ENCODE data around the gene PBX3. TPM values are rescaled to one million over a fixed set of nuclear protein-coding genes. Genes with fewer than 3 reads are reported as not detected.

The PBX3 gene
- total and polyA plus RNA-seq, 4 donors, result 7.3 to 18.9 (median 11.1) TPM

GRCh38 chr9:125861405-125862058 lies 114.4 kb downstream of the PBX3 start:
- no peaks in the 10 kb centered on the region for H3K27me3 ChIP-seq (ENCODE audit: control insufficient read depth in 4 of 4, insufficient read depth in 4 of 4, low read length in 3 of 4)
- H3K4me3 ChIP-seq (ENCODE audit: low read depth in 1 of 3, low read length in 3 of 3), result no peak overlapping the region
- no peaks in the 10 kb centered on the region for H3K9me3 ChIP-seq (ENCODE audit: control insufficient read depth in 4 of 4, low read length in 3 of 4)
- no peak overlapping the region for H3K27ac ChIP-seq (ENCODE audit: low read depth in 1 of 2, low read length in 2 of 2)
- no peaks in the 10 kb centered on the region for H3K36me3 ChIP-seq (ENCODE audit: control insufficient read depth in 4 of 4, insufficient read depth in 3 of 4, low read depth in 1 of 4, low read length in 3 of 4)
- H3K9ac ChIP-seq (ENCODE audit: low read depth in 1 of 2, low read length in 2 of 2), result no peak overlapping the region
- no peak for TF ChIP-seq EGR1 (IDR thresholded peaks at IDR 0.05; ENCODE audit: low read depth in 2 of 2)
- TF ChIP-seq RXRA (IDR thresholded peaks at IDR 0.05), result no peak
- no peak for TF ChIP-seq FOXA2 (IDR thresholded peaks at IDR 0.05)
- H3K4me1 ChIP-seq (ENCODE audit: control insufficient read depth in 4 of 4, insufficient read depth in 4 of 4, low read length in 3 of 4), result peaks cover 0 to 2% (median under 1%) of the 10 kb centered on the region in 4 donors
- DNase-seq (ENCODE audit: low spot score), result no peak

- no peaks in the 10 kb centered on the region for H3K27me3 ChIP-seq (ENCODE audit: control insufficient read depth in 4 of 4, insufficient read depth in 4 of 4, low read length in 3 of 4)
- no peaks in the 10 kb centered on the region for H3K9me3 ChIP-seq (ENCODE audit: control insufficient read depth in 4 of 4, low read length in 3 of 4)
- no peak overlapping the region for H3K9ac ChIP-seq (ENCODE audit: low read depth in 1 of 2, low read length in 2 of 2)
- no peak for DNase-seq (ENCODE audit: low spot score)
- no peak for TF ChIP-seq CTCF (IDR thresholded peaks at IDR 0.05; ENCODE audit: low read depth, low read length, missing input control)
- TF ChIP-seq HNF4A (conservative IDR thresholded peaks at IDR 0.05), result no peak
- TF ChIP-seq TAF1 (conservative IDR thresholded peaks at IDR 0.05), result no peak
- TF ChIP-seq GABPA (IDR thresholded peaks at IDR 0.05 in 1 of 2, conservative IDR thresholded peaks at IDR 0.05 in 1 of 2), result no peak
- TF ChIP-seq EGR1 (IDR thresholded peaks at IDR 0.05; ENCODE audit: low read depth in 2 of 2), result no peak
- no peak for TF ChIP-seq FOXA2 (IDR thresholded peaks at IDR 0.05)
- no peak for TF ChIP-seq REST (IDR thresholded peaks at IDR 0.05)
- no peak for TF ChIP-seq MAX (IDR thresholded peaks at IDR 0.05)
- TF ChIP-seq SP1 (IDR thresholded peaks at IDR 0.05), result no peak
- TF ChIP-seq RXRA (IDR thresholded peaks at IDR 0.05), result no peak
- TF ChIP-seq HNF4G (IDR thresholded peaks at IDR 0.05), result no peak
- TF ChIP-seq NR2F2 (IDR thresholded peaks at IDR 0.05), result no peak
- no peak for TF ChIP-seq FOXA1 (IDR thresholded peaks at IDR 0.05)
- no peak for TF ChIP-seq RAD21 (IDR thresholded peaks at IDR 0.05)
- no peak for TF ChIP-seq YY1 (IDR thresholded peaks at IDR 0.05)
- no peak for TF ChIP-seq ZBTB33 (IDR thresholded peaks at IDR 0.05)
- no peak for TF ChIP-seq ATF3 (IDR thresholded peaks at IDR 0.05)
- no peak for TF ChIP-seq JUND (IDR thresholded peaks at IDR 0.05)
- no peak overlapping the region for H3K27ac ChIP-seq (ENCODE audit: low read depth in 1 of 2, low read length in 2 of 2)
- WGBS, result 89% methylated on average over 1 of the region's 1 CpG
- no peaks in the 10 kb centered on the region for H3K36me3 ChIP-seq (ENCODE audit: control insufficient read depth in 4 of 4, insufficient read depth in 3 of 4, low read depth in 1 of 4, low read length in 3 of 4)
- H3K4me3 ChIP-seq (ENCODE audit: low read depth in 1 of 3, low read length in 3 of 3), result no peak overlapping the region
- H3K4me1 ChIP-seq (ENCODE audit: control insufficient read depth in 4 of 4, insufficient read depth in 4 of 4, low read length in 3 of 4), result no peaks in the 10 kb centered on the region
Observed at GRCh38 chr9:125863923-125864322, 116.8 kb downstream of the PBX3 start.
